Colonic mucosa (tissue), 4 donors: ENCODE data around the gene ERO1B. TPM values are rescaled to one million over a fixed set of nuclear protein-coding genes. Genes with fewer than 3 reads are reported as not detected.

Experiments
- DNase-seq: peaks from one replicate; pipeline ENCODE4 v3.0.0-alpha.2; 2020
- H3K27ac ChIP-seq: fragments of 200-600 bp; one replicate; pipeline ENCODE4 v1.8.0; 2021
- H3K27me3 ChIP-seq: fragments of 200-600 bp; one replicate; pipeline ENCODE4 v1.8.0; 2021
- H3K36me3 ChIP-seq: fragments of 200-600 bp; one replicate; pipeline ENCODE4 v1.8.0; 2021
- H3K4me1 ChIP-seq: fragments of 200-600 bp; one replicate; pipeline ENCODE4 v1.8.0; 2021; ENCODE audit warnings: mild to moderate bottlenecking
- H3K4me3 ChIP-seq: fragments of 200-600 bp; one replicate; pipeline ENCODE4 v1.8.0; 2021
- H3K9ac ChIP-seq, 2 donors: one replicate each; pipeline ENCODE4 v1.7.0; 2013; ENCODE audit warnings: control low read depth in 2 of 2, low read depth in 2 of 2, low read length in 2 of 2
- H3K9me3 ChIP-seq: fragments of 200-600 bp; one replicate; pipeline ENCODE4 v1.8.0; 2021
- intact Hi-C: fragments of 100-400 bp; cut with DNase I; formaldehyde crosslinking; loops from one replicate; pipeline ENCODE4 v1.14.1; 2022
- total RNA-seq, 2 donors: library from RNA; stranded (reverse); fragmentation: NEBNext Ultra II Directional in 1 of 2; extraction: Animal tissue kit (Norgen Biotek cat#: 25700) in 1 of 2; gene quantifications; one replicate each; pipeline ENCODE4 v1.2.1, GENCODE V29; 2021
- TF ChIP-seq, protein P1 (sequence below): fragments of 200-600 bp; IDR thresholded peaks from one replicate; pipeline ENCODE4 v1.8.0; 2022; ENCODE audit warnings: antibody characterized with exemption, mild to moderate bottlenecking
- donor health status: healthy.
- donor health status: DM: no; HTN: no; CAD: no.
- donor health status: DM: no; HTN: no; CAD: no.

ERO1B gene
- total RNA-seq, 2 donors from 2014 or later = 2.3 to 2.7 TPM

DNA sequence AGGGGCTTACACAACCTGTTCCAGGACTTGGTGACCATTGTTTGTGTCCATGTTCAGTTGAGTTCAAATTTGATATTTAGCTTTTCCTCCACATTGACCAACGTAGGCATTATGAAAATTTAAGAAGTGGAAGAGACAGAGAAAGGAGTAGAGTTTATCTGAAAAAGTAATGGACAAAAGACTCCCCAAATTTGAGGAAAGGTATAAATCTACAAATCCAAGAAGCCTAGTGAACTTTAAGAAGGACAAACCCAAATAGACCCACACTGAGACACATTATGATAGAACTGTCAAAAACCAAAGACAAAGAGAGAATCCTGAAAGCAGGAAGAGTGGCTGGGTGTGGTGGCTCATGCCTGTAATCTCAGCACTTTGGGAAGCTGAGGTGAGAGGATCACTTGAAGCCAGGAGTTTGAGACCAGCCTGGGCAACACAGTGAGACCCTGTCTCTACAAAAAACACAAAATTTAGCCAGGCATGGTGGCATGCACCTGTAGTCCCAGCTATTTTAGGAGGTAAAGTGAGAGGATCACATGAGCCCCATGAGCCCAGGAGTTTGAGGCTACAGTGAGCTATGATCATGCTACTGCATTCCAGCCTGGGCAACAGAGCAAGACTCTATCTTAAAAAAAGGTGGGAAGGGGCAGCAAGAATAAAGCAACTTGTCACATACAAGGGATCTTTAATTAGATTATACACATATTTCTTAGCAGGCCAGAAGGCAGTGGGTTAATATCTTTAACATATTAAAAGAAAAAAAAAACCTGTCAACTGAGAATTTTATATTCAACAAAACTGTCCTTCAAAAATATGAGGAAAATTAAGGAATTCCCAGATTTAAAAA, 41.0 kb upstream of the ERO1B start:
- no peak overlapping the region for H3K9ac ChIP-seq
- H3K36me3 ChIP-seq = no peaks in the 10 kb centered on the region
- no peak overlapping the region for H3K4me3 ChIP-seq
- H3K27ac ChIP-seq = no peak overlapping the region
- TF ChIP-seq, protein P1, sequence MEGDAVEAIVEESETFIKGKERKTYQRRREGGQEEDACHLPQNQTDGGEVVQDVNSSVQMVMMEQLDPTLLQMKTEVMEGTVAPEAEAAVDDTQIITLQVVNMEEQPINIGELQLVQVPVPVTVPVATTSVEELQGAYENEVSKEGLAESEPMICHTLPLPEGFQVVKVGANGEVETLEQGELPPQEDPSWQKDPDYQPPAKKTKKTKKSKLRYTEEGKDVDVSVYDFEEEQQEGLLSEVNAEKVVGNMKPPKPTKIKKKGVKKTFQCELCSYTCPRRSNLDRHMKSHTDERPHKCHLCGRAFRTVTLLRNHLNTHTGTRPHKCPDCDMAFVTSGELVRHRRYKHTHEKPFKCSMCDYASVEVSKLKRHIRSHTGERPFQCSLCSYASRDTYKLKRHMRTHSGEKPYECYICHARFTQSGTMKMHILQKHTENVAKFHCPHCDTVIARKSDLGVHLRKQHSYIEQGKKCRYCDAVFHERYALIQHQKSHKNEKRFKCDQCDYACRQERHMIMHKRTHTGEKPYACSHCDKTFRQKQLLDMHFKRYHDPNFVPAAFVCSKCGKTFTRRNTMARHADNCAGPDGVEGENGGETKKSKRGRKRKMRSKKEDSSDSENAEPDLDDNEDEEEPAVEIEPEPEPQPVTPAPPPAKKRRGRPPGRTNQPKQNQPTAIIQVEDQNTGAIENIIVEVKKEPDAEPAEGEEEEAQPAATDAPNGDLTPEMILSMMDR = no peak
- H3K27me3 ChIP-seq = no peaks in the 10 kb centered on the region
- DNase-seq = no peak
- intact Hi-C loops = no loop called here
- no peaks in the 10 kb centered on the region for H3K9me3 ChIP-seq
- H3K4me1 ChIP-seq = no peaks in the 10 kb centered on the region

DNA sequence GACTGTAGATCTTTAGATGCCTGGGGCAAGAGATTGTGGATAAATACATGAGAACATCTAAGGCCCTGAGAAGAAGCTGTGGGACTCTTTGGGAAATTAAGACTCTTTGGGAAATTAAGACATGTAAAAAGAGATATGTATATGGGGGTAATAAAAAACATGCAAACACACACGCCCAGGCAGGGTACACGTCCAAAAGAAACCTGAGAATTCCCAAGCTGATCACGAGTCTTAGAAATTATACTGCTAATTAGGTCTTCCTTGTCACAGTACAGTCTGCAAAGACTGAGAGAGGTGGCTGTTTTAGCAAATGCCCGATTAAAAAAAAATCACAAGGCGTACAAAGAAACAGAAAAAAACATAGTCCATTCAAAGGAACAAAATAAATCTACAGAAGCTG, 39.3 kb upstream of the ERO1B start:
- no peak for DNase-seq
- no peaks in the 10 kb centered on the region for H3K36me3 ChIP-seq
- no peaks in the 10 kb centered on the region for H3K4me1 ChIP-seq
- H3K27ac ChIP-seq = no peak overlapping the region
- no peak overlapping the region for H3K4me3 ChIP-seq
- intact Hi-C loops = no loop called here
- no peaks in the 10 kb centered on the region for H3K27me3 ChIP-seq
- TF ChIP-seq, protein P1 = no peak
- H3K9me3 ChIP-seq = no peaks in the 10 kb centered on the region
- no peak overlapping the region for H3K9ac ChIP-seq

DNA sequence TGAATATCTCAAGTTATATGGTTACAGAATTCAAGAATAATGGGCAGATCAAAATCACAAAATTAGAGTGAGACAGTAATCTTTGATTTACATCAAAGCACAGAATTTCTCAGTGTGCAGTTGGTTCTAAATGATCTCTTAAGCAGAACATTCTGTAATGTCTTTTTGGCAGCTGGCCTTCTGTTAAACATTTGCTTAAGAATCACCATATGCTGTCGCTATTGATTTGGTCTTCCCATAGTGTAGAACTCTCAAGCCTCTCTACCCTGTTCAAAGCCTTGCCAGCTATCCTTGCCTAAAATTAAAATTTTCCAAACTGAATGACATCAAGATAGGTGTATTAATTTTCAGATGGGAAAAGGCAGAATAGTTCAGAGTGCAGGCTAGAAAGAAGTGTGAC, 38.9 kb upstream of the ERO1B start:
- H3K27me3 ChIP-seq = no peaks in the 10 kb centered on the region
- DNase-seq = no peak
- H3K9me3 ChIP-seq = no peaks in the 10 kb centered on the region
- no peak overlapping the region for H3K27ac ChIP-seq
- intact Hi-C loops = no loop called here
- TF ChIP-seq, protein P1 = no peak
- H3K9ac ChIP-seq = no peak overlapping the region
- no peaks in the 10 kb centered on the region for H3K4me1 ChIP-seq
- no peaks in the 10 kb centered on the region for H3K36me3 ChIP-seq
- H3K4me3 ChIP-seq = no peak overlapping the region

DNA sequence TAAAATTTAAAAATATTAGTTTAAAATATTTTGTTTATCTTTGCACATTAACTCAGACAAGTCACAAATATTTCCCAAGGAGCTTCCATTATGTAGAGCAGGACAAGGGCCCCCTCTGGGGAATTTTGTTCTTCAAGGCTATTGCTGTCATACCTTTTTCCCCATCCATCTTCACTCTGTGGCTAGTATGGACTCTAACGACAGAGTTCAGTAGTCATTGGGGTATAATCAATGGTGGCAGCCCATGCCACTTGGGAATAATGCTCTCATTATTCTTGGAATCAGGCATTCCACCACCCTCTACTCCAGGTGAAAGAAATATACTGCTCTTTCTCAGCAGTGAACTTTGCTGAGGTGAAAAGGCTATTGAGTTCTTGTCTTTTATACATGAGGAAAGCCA, 38.5 kb upstream of the ERO1B start:
- Histone ChIP-seq H3K9ac (no peak overlapping the region), H3K4me3 (no peak overlapping the region), H3K36me3 (no peaks in the 10 kb centered on the region), H3K4me1 (no peaks in the 10 kb centered on the region), H3K9me3 (no peaks in the 10 kb centered on the region), H3K27me3 (no peaks in the 10 kb centered on the region), H3K27ac (no peak overlapping the region)
- no peak for DNase-seq
- intact Hi-C loops = no loop called here
- TF ChIP-seq, protein P1 = no peak

DNA sequence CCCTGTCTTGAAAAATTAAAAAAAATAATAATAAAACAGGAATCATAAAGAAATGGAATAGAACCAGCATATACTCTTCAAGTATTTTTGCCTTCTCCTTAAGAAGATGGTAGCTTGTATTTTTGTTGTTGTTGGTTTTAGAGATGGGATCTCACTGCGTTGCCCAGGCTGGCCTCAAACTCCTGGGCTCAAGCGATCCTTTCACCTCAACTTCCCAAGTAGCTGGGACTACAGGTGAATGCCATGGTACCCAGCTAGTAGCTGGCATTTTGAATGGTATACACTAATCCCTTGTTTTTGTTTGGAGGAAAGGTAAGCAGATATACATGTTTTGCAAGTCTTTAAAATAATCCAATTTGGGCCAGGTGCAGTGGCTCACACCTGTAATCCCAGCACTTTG, 34.7 kb upstream of the ERO1B start:
- TF ChIP-seq, protein P1 = no peak
- H3K27ac ChIP-seq = no peak overlapping the region
- no peak overlapping the region for H3K4me3 ChIP-seq
- no peaks in the 10 kb centered on the region for H3K9me3 ChIP-seq
- H3K9ac ChIP-seq = no peak overlapping the region
- intact Hi-C loops = no loop called here
- DNase-seq = no peak
- no peaks in the 10 kb centered on the region for H3K36me3 ChIP-seq
- no peaks in the 10 kb centered on the region for H3K4me1 ChIP-seq
- no peaks in the 10 kb centered on the region for H3K27me3 ChIP-seq
